HepG2 (cell line): Measurements from ENCODE around the gene CKAP2L. TPM values are rescaled to one million over a fixed set of nuclear protein-coding genes. Genes with fewer than 3 reads are reported as not detected.

Source experiments
- ARID5B ChIP-seq: IDR thresholded peaks from 2 replicates; pipeline ENCODE4 v1.4.0; 2020; ENCODE audit warnings: mild to moderate bottlenecking, missing genetic modification reagents
- BRCA1 ChIP-seq: sonication (generic); formaldehyde crosslinking; IDR thresholded peaks from 2 replicates; pipeline ENCODE4 v1.4.0; 2020; ENCODE audit warnings: missing genetic modification reagents
- EP300 ChIP-seq, 3 experiments: sonication (generic) in 1 of 3; formaldehyde crosslinking in 1 of 3; IDR thresholded peaks; 2 replicates each; pipeline versions ENCODE4 v1.5.1 to v1.6.1; 2011 to 2020; ENCODE audit warnings: low read depth in 2 of 3, low read length in 2 of 3, borderline replicate concordance in 1 of 3, improper control_type of control experiment in 1 of 3, mild to moderate bottlenecking in 1 of 3, missing genetic modification reagents in 1 of 3, moderate library complexity in 1 of 3
- HMG20B ChIP-seq: conservative IDR thresholded peaks from 2 replicates; pipeline ENCODE4 v1.6.1; 2016; ENCODE audit warnings: missing genetic modification reagents, missing compliant biosample characterization
- KLF6 ChIP-seq: IDR thresholded peaks from 2 replicates; pipeline ENCODE4 v1.8.0; 2016; ENCODE audit warnings: missing biosample characterization, missing genetic modification reagents
- NFIB ChIP-seq: sonication (generic); formaldehyde crosslinking; IDR thresholded peaks from 2 replicates; pipeline ENCODE4 v1.9.0; 2021; ENCODE audit warnings: missing genetic modification reagents, mild to moderate bottlenecking, borderline replicate concordance
- PATZ1 ChIP-seq: sonication (generic); formaldehyde crosslinking; IDR thresholded peaks from 2 replicates; pipeline ENCODE4 v1.4.0; 2020; ENCODE audit warnings: missing genetic modification reagents
- RXRB ChIP-seq: IDR thresholded peaks from 2 replicates; pipeline ENCODE4 v1.6.1; 2016; ENCODE audit warnings: borderline replicate concordance, missing genetic modification reagents, missing compliant biosample characterization
- U2AF2 ChIP-seq: fragments of 200-400 bp; formaldehyde crosslinking; IDR thresholded peaks from 2 replicates; pipeline ENCODE4 v1.6.1; 2017; ENCODE audit warnings: low read depth, mild to moderate bottlenecking, low read length
- ZBTB1 ChIP-seq: sonication (generic); formaldehyde crosslinking; IDR thresholded peaks from 2 replicates; pipeline ENCODE4 v1.4.0; 2020; ENCODE audit warnings: missing genetic modification reagents, borderline replicate concordance
- ZBTB38 ChIP-seq: sonication (generic); formaldehyde crosslinking; IDR thresholded peaks from 2 replicates; pipeline ENCODE4 v1.5.1; 2020; ENCODE audit warnings: mild to moderate bottlenecking, missing genetic modification reagents
- ZNF275 ChIP-seq: sonication (generic); formaldehyde crosslinking; IDR thresholded peaks from 2 replicates; pipeline ENCODE4 v1.8.0; 2022; ENCODE audit warnings: missing genetic modification reagents, mild to moderate bottlenecking, inconsistent platforms, borderline replicate concordance
- ZNF503 ChIP-seq: sonication (generic); formaldehyde crosslinking; IDR thresholded peaks from 2 replicates; pipeline ENCODE4 v1.4.0; 2020; ENCODE audit warnings: missing genetic modification reagents
- ZNF549 ChIP-seq: sonication (generic); formaldehyde crosslinking; IDR thresholded peaks from 2 replicates; pipeline ENCODE4 v1.5.0; 2020; ENCODE audit warnings: missing genetic modification reagents
- ZNF619 ChIP-seq: sonication (generic); formaldehyde crosslinking; IDR thresholded peaks from 2 replicates; pipeline ENCODE4 v1.4.0; 2020; ENCODE audit warnings: mild to moderate bottlenecking, missing genetic modification reagents
- ZNF629 ChIP-seq: sonication (generic); formaldehyde crosslinking; conservative IDR thresholded peaks from 2 replicates; pipeline ENCODE4 v1.5.0; 2020; ENCODE audit warnings: missing genetic modification reagents
- ZNF644 ChIP-seq: IDR thresholded peaks from 2 replicates; pipeline ENCODE4 v1.6.1; 2016; ENCODE audit warnings: low read depth
- ZNF7 ChIP-seq: IDR thresholded peaks from 2 replicates; pipeline ENCODE4 v1.6.1; 2016; ENCODE audit warnings: missing biosample characterization, missing genetic modification reagents
- ZNF883 ChIP-seq: sonication (generic); formaldehyde crosslinking; IDR thresholded peaks from 2 replicates; pipeline ENCODE4 v1.5.1; 2020; ENCODE audit warnings: mild to moderate bottlenecking, missing genetic modification reagents; ENCODE audit errors: not compliant biosample characterization
- ZUFSP ChIP-seq: sonication (generic); formaldehyde crosslinking; IDR thresholded peaks from 2 replicates; pipeline ENCODE4 v1.9.0; 2021; ENCODE audit warnings: missing genetic modification reagents, mild to moderate bottlenecking, borderline replicate concordance
- polyA plus RNA-seq, 8 experiments: library from polyadenylated mRNA; depleted of rRNA in 3 of 8; stranded (reverse) in 7 of 8; unstranded in 1 of 8; fragments of >200 nt; fragmentation: Illumina TruSeq in 4 of 8; extraction: Trizol in 4 of 8; gene quantifications; 2 replicates each; pipeline versions ENCODE4 v1.2.1 to v1.2.3, GENCODE V29; 2011 to 2016; ENCODE audit warnings: low read depth in 4 of 8, missing spikeins in 1 of 8, mixed read lengths in 1 of 8; ENCODE audit not compliant: insufficient read depth in 1 of 8
- total RNA-seq, 5 experiments: library from RNA; depleted of rRNA; stranded (reverse); fragments of >200 nt; fragmentation: Illumina TruSeq; extraction: Trizol; gene quantifications; 2 replicates each; pipeline ENCODE4 v1.2.3, GENCODE V29; 2016; ENCODE audit warnings: low read depth in 1 of 5

The CKAP2L gene
- total and polyA plus RNA-seq, 2 of the 13 experiments (the other 11 are each of a cell fraction or from before 2014, with no cell fraction given) = 7.1 to 9.5 TPM

GRCh38 chr2:112790305-112790704, 25.9 kb upstream of the CKAP2L start (continued):
- TF ChIP-seq ZNF883 (CRISPR knock-in tag) = no peak
- no peak for TF ChIP-seq ZNF7 (CRISPR knock-in tag)
- no peak for TF ChIP-seq PATZ1 (CRISPR knock-in tag)
- peak in 1 of 2 experiments; percentile 22; a peak in 1 of 4 replicates for TF ChIP-seq EP300 (IDR thresholded peaks at IDR 0.05; ENCODE audit: low read depth in 2 of 2, low read length in 2 of 2)
- no peak for TF ChIP-seq EP300 (CRISPR knock-in tag; IDR thresholded peaks at IDR 0.05; ENCODE audit: borderline replicate concordance)
- TF ChIP-seq RXRB = 0 out of 2 replicates have a peak, but pooled peaks have one; percentile 10
- peak; percentile 46 for TF ChIP-seq ZNF629 (CRISPR knock-in tag)
- TF ChIP-seq ARID5B = peak; percentile 55
- no peak for TF ChIP-seq ZUFSP
- no peak for TF ChIP-seq ZNF549 (CRISPR knock-in tag)
- no peak for TF ChIP-seq KLF6
- TF ChIP-seq HMG20B = no peak
- no peak for TF ChIP-seq ZBTB38 (CRISPR knock-in tag)
- TF ChIP-seq NFIB (CRISPR knock-in tag) = no peak
- TF ChIP-seq ZNF275 (CRISPR knock-in tag) = no peak
- no peak for TF ChIP-seq BRCA1
- TF ChIP-seq ZNF619 = no peak
- no peak for TF ChIP-seq U2AF2
- TF ChIP-seq ZNF503 (CRISPR knock-in tag) = no peak
- no peak for TF ChIP-seq ZBTB1
- TF ChIP-seq ZNF644 (CRISPR knock-in tag) = peak; percentile 91
